LNCaP clone FGC (cell line): Measurements from ENCODE around the gene MCTP1.
A peak's percentile ranks its signal among the peaks of the same experiment; 100 is the strongest.

Experiments
- DNase-seq: peaks from one replicate; pipeline ENCODE4 v3.0.0-alpha.2; 2011; ENCODE audit warnings: low read depth
- H3K4me3 ChIP-seq: 2 replicates; pipeline ENCODE4 v1.5.1; 2011; ENCODE audit warnings: mild to moderate bottlenecking, low read depth, low read length, control low read depth
- TF ChIP-seq, protein P1 (sequence below): IDR thresholded peaks from 2 replicates; pipeline ENCODE4 v1.5.1; 2012; ENCODE audit warnings: mild to moderate bottlenecking; ENCODE audit not compliant: control insufficient read depth, insufficient read depth; ENCODE audit errors: extremely low read depth

MCTP1 gene

DNA sequence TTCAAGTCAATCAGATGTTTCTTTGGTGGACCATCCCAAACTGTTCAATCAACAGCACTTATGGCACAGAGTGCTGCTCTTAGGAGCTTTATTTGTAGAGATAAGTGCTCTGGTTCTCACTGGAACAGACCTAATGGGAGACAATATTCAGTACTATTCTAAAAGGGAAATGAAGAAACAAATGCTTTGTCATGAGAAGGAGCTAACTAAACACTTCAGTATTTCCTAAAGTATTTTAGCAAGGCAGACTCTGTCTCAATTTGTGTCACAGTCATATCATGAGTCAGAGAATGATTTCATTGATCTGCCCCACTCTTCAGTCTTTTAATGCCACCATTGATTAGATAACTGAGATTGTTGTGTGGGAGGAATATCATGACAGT is 491.1 kb downstream of the MCTP1 start:
- DNase-seq, result no peak
- H3K4me3 ChIP-seq, result no peak overlapping the region
- TF ChIP-seq, protein P1, sequence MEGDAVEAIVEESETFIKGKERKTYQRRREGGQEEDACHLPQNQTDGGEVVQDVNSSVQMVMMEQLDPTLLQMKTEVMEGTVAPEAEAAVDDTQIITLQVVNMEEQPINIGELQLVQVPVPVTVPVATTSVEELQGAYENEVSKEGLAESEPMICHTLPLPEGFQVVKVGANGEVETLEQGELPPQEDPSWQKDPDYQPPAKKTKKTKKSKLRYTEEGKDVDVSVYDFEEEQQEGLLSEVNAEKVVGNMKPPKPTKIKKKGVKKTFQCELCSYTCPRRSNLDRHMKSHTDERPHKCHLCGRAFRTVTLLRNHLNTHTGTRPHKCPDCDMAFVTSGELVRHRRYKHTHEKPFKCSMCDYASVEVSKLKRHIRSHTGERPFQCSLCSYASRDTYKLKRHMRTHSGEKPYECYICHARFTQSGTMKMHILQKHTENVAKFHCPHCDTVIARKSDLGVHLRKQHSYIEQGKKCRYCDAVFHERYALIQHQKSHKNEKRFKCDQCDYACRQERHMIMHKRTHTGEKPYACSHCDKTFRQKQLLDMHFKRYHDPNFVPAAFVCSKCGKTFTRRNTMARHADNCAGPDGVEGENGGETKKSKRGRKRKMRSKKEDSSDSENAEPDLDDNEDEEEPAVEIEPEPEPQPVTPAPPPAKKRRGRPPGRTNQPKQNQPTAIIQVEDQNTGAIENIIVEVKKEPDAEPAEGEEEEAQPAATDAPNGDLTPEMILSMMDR, result no peak

DNA sequence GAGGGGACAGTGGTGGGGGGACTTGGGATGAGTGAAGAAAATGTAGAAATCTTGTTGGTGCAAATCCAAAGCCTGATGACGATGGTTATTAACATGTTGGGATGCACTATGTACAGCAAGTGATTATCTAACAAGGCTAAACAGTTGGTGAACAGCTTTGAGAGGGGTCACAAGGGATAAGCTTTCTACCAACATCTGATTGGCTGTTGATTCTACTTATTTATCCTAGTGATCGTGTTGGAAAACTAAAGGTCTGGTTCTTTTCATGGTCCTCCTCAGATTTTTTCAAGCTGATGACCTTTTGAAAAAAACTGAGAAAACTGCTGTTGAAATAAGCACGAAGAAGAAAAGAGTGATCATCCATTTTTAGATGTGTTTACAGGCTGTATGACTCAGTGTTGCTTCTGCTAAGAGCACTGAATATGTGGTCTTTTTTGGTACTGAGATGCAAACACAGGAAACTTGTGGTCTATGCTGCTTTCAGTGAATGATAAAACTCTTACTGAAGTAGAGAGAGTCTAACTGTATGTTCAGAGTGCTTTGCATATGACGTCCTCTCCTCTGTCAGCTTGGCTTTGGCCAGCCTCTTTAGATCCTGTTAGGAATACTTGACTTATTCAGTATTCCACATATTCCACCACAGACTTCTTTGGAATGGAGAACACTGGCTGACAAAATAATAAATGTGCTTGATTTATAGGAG is 491.6 kb downstream of the MCTP1 start:
- no peak overlapping the region for H3K4me3 ChIP-seq
- DNase-seq, result no peak
- TF ChIP-seq, protein P1, result no peak

DNA sequence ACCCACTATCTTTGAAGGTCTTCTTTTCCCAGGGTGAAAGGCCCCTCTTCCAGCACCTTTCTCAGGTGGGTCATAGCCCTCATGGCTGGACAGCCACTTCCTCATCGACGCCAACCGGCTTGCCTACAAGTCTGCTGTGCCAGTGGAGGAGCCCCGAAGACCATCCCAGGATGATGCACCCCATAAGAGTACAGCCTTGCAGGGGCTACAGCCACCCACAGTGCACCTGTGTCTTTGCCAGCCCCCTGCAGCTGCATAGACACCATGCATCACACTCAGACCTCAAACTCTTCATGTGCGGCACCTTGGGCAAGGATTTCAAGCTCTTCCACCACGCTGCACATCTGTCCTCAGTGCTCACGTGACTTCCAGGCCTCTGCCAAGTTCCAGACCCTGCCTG is 493.1 kb downstream of the MCTP1 start:
- TF ChIP-seq, protein P1, result no peak
- no peak for DNase-seq
- no peak overlapping the region for H3K4me3 ChIP-seq

DNA sequence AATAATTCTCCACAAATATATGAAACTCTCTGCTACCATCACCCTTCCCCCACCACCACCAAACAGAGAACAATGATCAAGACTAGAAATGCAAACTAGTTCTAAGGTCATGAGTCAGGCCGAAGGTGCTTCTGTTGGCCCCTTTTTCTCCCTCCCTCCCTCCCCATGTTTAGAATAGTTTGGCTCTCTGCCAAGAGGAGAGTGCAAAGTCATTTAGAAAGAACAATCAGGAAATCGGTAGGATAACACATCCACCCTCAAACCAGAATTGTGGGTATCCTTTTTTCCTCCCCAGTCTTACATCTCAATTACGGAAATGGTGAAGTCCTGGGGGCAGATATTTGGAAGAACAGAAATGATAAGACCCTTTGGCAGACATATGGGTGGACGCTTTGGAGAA is 496.4 kb downstream of the MCTP1 start:
- TF ChIP-seq, protein P1, result no peak
- H3K4me3 ChIP-seq, result no peak overlapping the region
- no peak for DNase-seq

DNA sequence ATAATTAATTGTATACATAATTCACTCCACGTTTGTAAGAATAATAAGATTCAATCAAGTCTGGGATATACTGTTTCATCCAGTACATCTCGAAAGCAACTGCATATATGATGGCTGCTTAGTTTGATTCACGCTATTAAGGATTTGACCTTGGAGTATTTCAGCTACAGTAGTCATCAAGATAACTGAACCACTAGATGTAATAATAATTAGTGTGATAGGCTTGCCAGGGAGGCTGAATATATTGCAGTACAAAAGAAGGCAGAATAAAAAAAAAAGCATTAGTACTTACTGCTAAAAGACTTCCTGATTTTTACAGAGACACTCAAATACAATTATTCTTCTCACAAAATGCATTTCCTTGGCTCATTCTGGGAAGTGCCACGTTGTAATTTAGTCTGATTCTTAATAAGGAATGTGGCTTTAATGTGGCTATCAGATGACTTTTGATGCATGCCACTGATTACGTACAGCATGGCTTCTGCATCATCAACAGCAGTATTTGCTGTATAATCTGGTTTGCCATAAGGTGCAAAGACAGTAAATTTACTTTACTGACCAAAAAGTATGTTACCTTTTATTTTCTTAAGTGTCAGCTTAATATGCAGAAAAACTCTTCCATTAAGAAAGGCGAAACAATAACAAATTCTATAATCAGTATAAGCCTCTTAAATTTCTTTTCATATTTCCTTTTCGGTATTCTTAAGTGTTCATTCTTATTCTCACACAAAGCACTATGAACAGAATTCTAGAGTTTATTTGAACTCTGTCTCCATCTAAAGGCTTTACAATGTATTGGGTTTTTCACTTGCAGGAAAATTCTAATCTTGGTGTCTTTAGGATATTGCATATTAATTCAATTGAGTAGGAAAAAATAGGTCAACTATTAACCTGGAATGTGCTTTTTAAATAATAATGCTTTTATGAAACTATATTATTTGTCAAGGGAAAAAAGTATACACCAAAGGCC is 500.1 kb downstream of the MCTP1 start:
- TF ChIP-seq, protein P1, result peak; percentile 30

DNA sequence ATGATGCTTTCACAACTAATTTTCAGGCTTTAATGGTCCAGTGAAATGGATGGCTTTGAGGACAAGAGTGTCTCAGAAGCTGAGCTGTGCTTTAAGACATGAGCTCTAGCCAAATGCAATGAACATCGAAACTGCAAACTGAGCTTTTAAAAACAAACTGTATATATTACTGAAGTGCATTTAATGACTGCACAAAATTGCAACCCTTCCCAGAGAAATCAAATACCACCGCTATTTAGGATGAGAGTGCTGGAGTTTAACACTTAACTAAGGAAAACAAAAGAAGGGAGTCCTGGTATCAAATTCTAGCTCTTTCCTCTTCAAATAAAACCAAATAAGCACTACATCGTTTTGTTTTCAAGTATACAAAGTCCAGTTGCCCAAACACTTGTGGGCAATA is 502.5 kb downstream of the MCTP1 start:
- DNase-seq, result no peak
- no peak overlapping the region for H3K4me3 ChIP-seq
- TF ChIP-seq, protein P1, result no peak

More for the DNA sequence above, 500.1 kb downstream of the MCTP1 start:
- no peak overlapping the region for H3K4me3 ChIP-seq
- no peak for DNase-seq
